ENCODE data around the gene EPHB2.

The EPHB2 gene

GRCh38 chr1:22821027-22821426 is 110.4 kb downstream of the EPHB2 start:
- DNase-seq: no peak
- no peak overlapping the region for H3K27ac Mint-ChIP-seq
- H3K4me3 Mint-ChIP-seq: no peak overlapping the region
- H3K9me3 Mint-ChIP-seq: no peaks in the 10 kb centered on the region
- peaks cover 33% of the 10 kb centered on the region for H3K4me1 Mint-ChIP-seq
- no peak for TF ChIP-seq CTCF (IDR thresholded peaks at IDR 0.05)
- H3K27me3 Mint-ChIP-seq (ENCODE audit: low read depth, poor library complexity): peaks cover 10% of the 10 kb centered on the region
- no peaks in the 10 kb centered on the region for H3K36me3 Mint-ChIP-seq (ENCODE audit: low read depth)

- Mint-ChIP-seq H3K27me3 (ENCODE audit: low read depth, poor library complexity) (peaks cover 17% of the 10 kb centered on the region), H3K4me1 (peaks cover 41% of the 10 kb centered on the region), H3K4me3 (no peak overlapping the region), H3K9me3 (no peaks in the 10 kb centered on the region), H3K36me3 (ENCODE audit: low read depth) (no peaks in the 10 kb centered on the region), H3K27ac (no peak overlapping the region)
- no peak for TF ChIP-seq CTCF (IDR thresholded peaks at IDR 0.05)
- DNase-seq: no peak
Observed at GRCh38 chr1:22822371-22822770, 111.7 kb downstream of the EPHB2 start.

- DNase-seq: no peak
- no peak for TF ChIP-seq CTCF (IDR thresholded peaks at IDR 0.05)
- peaks cover 18% of the 10 kb centered on the region for H3K27me3 Mint-ChIP-seq (ENCODE audit: low read depth, poor library complexity)
- peaks cover 43% of the 10 kb centered on the region for H3K4me1 Mint-ChIP-seq
- H3K36me3 Mint-ChIP-seq (ENCODE audit: low read depth): no peaks in the 10 kb centered on the region
- H3K4me3 Mint-ChIP-seq: no peak overlapping the region
- no peaks in the 10 kb centered on the region for H3K9me3 Mint-ChIP-seq
- no peak overlapping the region for H3K27ac Mint-ChIP-seq
Observed at GRCh38 chr1:22824466-22824865, 113.8 kb downstream of the EPHB2 start.

- no peak for TF ChIP-seq CTCF (IDR thresholded peaks at IDR 0.05)
- Mint-ChIP-seq H3K9me3 (no peaks in the 10 kb centered on the region), H3K27me3 (ENCODE audit: low read depth, poor library complexity) (peaks cover 16% of the 10 kb centered on the region), H3K4me1 (peaks cover 48% of the 10 kb centered on the region), H3K36me3 (ENCODE audit: low read depth) (no peaks in the 10 kb centered on the region), H3K27ac (no peak overlapping the region), H3K4me3 (no peak overlapping the region)
- no peak for DNase-seq
Observed at GRCh38 chr1:22824975-22825374, 114.3 kb downstream of the EPHB2 start.

GRCh38 chr1:22825486-22826189 is 115.0 kb downstream of the EPHB2 start:
- no peaks in the 10 kb centered on the region for H3K9me3 Mint-ChIP-seq
- peaks cover 13% of the 10 kb centered on the region for H3K27me3 Mint-ChIP-seq (ENCODE audit: low read depth, poor library complexity)
- DNase-seq: no peak
- H3K36me3 Mint-ChIP-seq (ENCODE audit: low read depth): no peaks in the 10 kb centered on the region
- H3K4me1 Mint-ChIP-seq: peaks cover 55% of the 10 kb centered on the region
- no peak overlapping the region for H3K4me3 Mint-ChIP-seq
- no peak overlapping the region for H3K27ac Mint-ChIP-seq
- no peak for TF ChIP-seq CTCF (IDR thresholded peaks at IDR 0.05)

All from nephron progenitor cell (in vitro differentiated cells).